ENCODE data around the gene FBXL4.

The FBXL4 gene

GRCh38 chr6:98931696-98932095 lies 16.1 kb downstream of the FBXL4 start:
- DNase-seq (no peak), ATAC-seq (ENCODE audit: insufficient read depth, low read depth) (no peak)
- H3K9ac ChIP-seq (ENCODE audit: low read depth, low read length), result no peak overlapping the region
- no peaks in the 10 kb centered on the region for H3K27me3 ChIP-seq (ENCODE audit: insufficient read depth, low read length, poor library complexity)
- peaks cover 9% of the 10 kb centered on the region; the same call in 1 of the 2 replicates for H4K20me1 ChIP-seq (ENCODE audit: insufficient read depth, low read length)
- H3K9me3 ChIP-seq (ENCODE audit: insufficient read depth, low read length, severe bottlenecking), result no peaks in the 10 kb centered on the region
- H2AFZ ChIP-seq (ENCODE audit: low read depth, low read length), result no peak overlapping the region
- no peaks in the 10 kb centered on the region for H3K4me1 ChIP-seq (ENCODE audit: insufficient read depth, low read length)
- H3K4me2 ChIP-seq (ENCODE audit: insufficient read depth, low read length), result no peak overlapping the region
- H3K27ac ChIP-seq (ENCODE audit: low read length), result no peak overlapping the region
- TF ChIP-seq EZH2 (IDR thresholded peaks at IDR 0.05; ENCODE audit: borderline replicate concordance, low read depth, low read length, severe bottlenecking) (no peak), CTCF (IDR thresholded peaks at IDR 0.05; ENCODE audit: borderline replicate concordance, extremely low read depth, low read length, poor library complexity, severe bottlenecking) (no peak)
- no peak overlapping the region for H3K4me3 ChIP-seq (ENCODE audit: low read depth in 1 of 2, low read length in 2 of 2)
- H3K79me2 ChIP-seq (ENCODE audit: insufficient read depth, low read length), result peaks cover 73% of the 10 kb centered on the region
- peaks cover 7% of the 10 kb centered on the region for H3K36me3 ChIP-seq (ENCODE audit: insufficient read depth, low read length)

- Histone ChIP-seq H3K79me2 (ENCODE audit: insufficient read depth, low read length) (peaks cover 59% of the 10 kb centered on the region), H3K27ac (ENCODE audit: low read length) (no peak overlapping the region), H3K27me3 (ENCODE audit: insufficient read depth, low read length, poor library complexity) (no peaks in the 10 kb centered on the region), H2AFZ (ENCODE audit: low read depth, low read length) (no peak overlapping the region), H3K9ac (ENCODE audit: low read depth, low read length) (no peak overlapping the region), H4K20me1 (ENCODE audit: insufficient read depth, low read length) (peaks cover 9% of the 10 kb centered on the region; the same call in 1 of the 2 replicates), H3K4me3 (ENCODE audit: low read depth in 1 of 2, low read length in 2 of 2) (no peak overlapping the region), H3K4me2 (ENCODE audit: insufficient read depth, low read length) (no peak overlapping the region), H3K9me3 (ENCODE audit: insufficient read depth, low read length, severe bottlenecking) (no peaks in the 10 kb centered on the region), H3K36me3 (ENCODE audit: insufficient read depth, low read length) (peaks cover 22% of the 10 kb centered on the region), H3K4me1 (ENCODE audit: insufficient read depth, low read length) (no peaks in the 10 kb centered on the region)
- ATAC-seq (ENCODE audit: insufficient read depth, low read depth) (no peak), DNase-seq (no peak)
- no peak for TF ChIP-seq CTCF (IDR thresholded peaks at IDR 0.05; ENCODE audit: borderline replicate concordance, extremely low read depth, low read length, poor library complexity, severe bottlenecking)
- TF ChIP-seq EZH2 (IDR thresholded peaks at IDR 0.05; ENCODE audit: borderline replicate concordance, low read depth, low read length, severe bottlenecking), result no peak
Observed at GRCh38 chr6:98929498-98930060, 18.2 kb downstream of the FBXL4 start.

- no peak overlapping the region for H3K4me3 ChIP-seq (ENCODE audit: low read depth in 1 of 2, low read length in 2 of 2)
- H4K20me1 ChIP-seq (ENCODE audit: insufficient read depth, low read length), result peaks cover 9% of the 10 kb centered on the region; the same call in 1 of the 2 replicates
- H3K79me2 ChIP-seq (ENCODE audit: insufficient read depth, low read length), result peaks cover 50% of the 10 kb centered on the region
- H3K4me2 ChIP-seq (ENCODE audit: insufficient read depth, low read length), result no peak overlapping the region
- H3K27ac ChIP-seq (ENCODE audit: low read length), result no peak overlapping the region
- H3K27me3 ChIP-seq (ENCODE audit: insufficient read depth, low read length, poor library complexity), result no peaks in the 10 kb centered on the region
- no peaks in the 10 kb centered on the region for H3K9me3 ChIP-seq (ENCODE audit: insufficient read depth, low read length, severe bottlenecking)
- ATAC-seq (ENCODE audit: insufficient read depth, low read depth) (no peak), DNase-seq (no peak)
- no peaks in the 10 kb centered on the region for H3K4me1 ChIP-seq (ENCODE audit: insufficient read depth, low read length)
- TF ChIP-seq CTCF (IDR thresholded peaks at IDR 0.05; ENCODE audit: borderline replicate concordance, extremely low read depth, low read length, poor library complexity, severe bottlenecking) (no peak), EZH2 (IDR thresholded peaks at IDR 0.05; ENCODE audit: borderline replicate concordance, low read depth, low read length, severe bottlenecking) (no peak)
- H3K9ac ChIP-seq (ENCODE audit: low read depth, low read length), result no peak overlapping the region
- no peak overlapping the region for H2AFZ ChIP-seq (ENCODE audit: low read depth, low read length)
- H3K36me3 ChIP-seq (ENCODE audit: insufficient read depth, low read length), result peaks cover 23% of the 10 kb centered on the region
Observed at GRCh38 chr6:98928688-98929087, 19.1 kb downstream of the FBXL4 start.

Measured in DND-41 (cell line).